K562 treated with DMSO at 1 percent for 12 hours (cell line): ENCODE measurements around the gene SF3B3. TPM values are rescaled to one million over a fixed set of nuclear protein-coding genes. Genes with fewer than 3 reads are reported as not detected.

Experiments
- total RNA-seq: library from RNA; unstranded; fragments of 300-600 nt; gene quantifications from 2 replicates; pipeline ENCODE4 v1.2.3, GENCODE V29; 2022; ENCODE audit not compliant: insufficient read depth

Gene SF3B3
- total RNA-seq, result 57.0 and 75.1 TPM in 2 replicates

DNA sequence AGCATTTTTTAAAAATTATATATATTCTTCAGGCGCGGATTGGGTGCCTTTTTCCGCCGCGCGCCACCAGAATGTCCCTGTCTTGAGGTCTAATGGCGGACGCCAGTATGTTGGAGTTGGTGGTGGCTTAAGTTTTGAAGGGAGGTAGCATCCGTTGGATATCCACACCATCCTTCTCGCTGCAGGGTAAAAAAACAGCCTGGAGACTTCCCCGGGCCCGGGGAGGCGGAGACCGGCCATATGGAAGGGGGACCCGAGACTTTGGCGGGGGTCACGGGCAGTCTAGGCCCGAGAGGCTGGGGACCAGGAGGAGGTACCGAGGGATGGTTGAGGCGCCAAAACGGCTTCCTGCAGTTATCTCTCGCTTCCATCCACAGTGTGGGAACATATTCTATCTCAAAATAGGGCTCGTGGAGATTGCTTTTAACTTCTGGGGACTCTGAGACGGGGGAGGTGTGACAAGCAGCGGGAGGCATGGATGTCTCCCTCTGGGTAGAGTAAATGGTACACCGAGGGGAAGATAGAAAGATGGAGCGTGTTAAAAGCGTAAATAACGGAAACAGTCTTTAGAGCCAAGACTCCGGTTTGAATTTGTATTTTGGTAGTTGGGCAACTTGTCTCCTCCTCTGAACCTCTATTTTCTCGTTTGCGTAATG lies at the start of gene SF3B3:
TSS of gene SF3B3 (plus strand) at position 74 of the 656 bp plus-strand sequence. CDS start 2,841 bp downstream, outside the sequence.

GRCh38 chr16:70523076-70523742 lies 407 bp upstream of the SF3B3 start, which contains the start of gene COG4:
Gene COG4, minus strand, starts transcription at chr16:70523554. Its CDS starts 11 bp downstream, at chr16:70523543.

Other genes with a start within 250 kb of the SF3B3 start
- gene AARS1, start 234.3 kb upstream of the SF3B3 start, total RNA-seq, result 209 and 312 TPM in 2 replicates
- gene DDX19B, start 224.6 kb upstream of the SF3B3 start, total RNA-seq, result 17.1 and 27.3 TPM in 2 replicates
- gene DDX19A, start 176.9 kb upstream of the SF3B3 start, total RNA-seq, result 25.2 and 37.2 TPM in 2 replicates
- gene ST3GAL2, start 84.7 kb upstream of the SF3B3 start, total RNA-seq, result 45.4 and 73.9 TPM in 2 replicates
- 6.1 and 9.1 TPM in 2 replicates for gene FCSK, start 69.2 kb upstream of the SF3B3 start, total RNA-seq
- gene COG4, start 262 bp upstream of the SF3B3 start, total RNA-seq, result 61.3 and 74.2 TPM in 2 replicates
- gene IL34, start 122.7 kb downstream of the SF3B3 start, total RNA-seq, result not detected in 2 replicates
- gene MTSS2, start 162.2 kb downstream of the SF3B3 start, total RNA-seq, result 10.6 and 49.5 TPM in 2 replicates